HCT116 (cell line): ENCODE measurements around the gene SUCLG1. TPM values are rescaled to one million over a fixed set of nuclear protein-coding genes. Genes with fewer than 3 reads are reported as not detected.

Experiments
- ATAC-seq: fragments of 200-7000 bp; cut with Tn5 transposase; 2 replicates; pipeline ENCODE4 v1.9.1; 2020; ENCODE audit warnings: mild to moderate bottlenecking, moderate library complexity
- BruUV-seq: library from RNA; stranded (reverse); fragments of 400-500 nt; replicated peaks from 2 replicates; lab custom pipeline; 2021; lab: Mats Ljungman, UMichigan
- CTCF ChIA-PET: fragments of 300-600 bp; sonication (Branson Sonifier 250); formaldehyde crosslinking; loops from one replicate; lab custom pipeline; 2021; ENCODE audit warnings: antibody characterized with exemption; lab: Charles Lee
- POLR2A ChIA-PET: fragments of 300-600, 350-600 bp; sonication (Branson Sonifier 250); formaldehyde crosslinking; loops from one replicate; lab custom pipeline; 2021; ENCODE audit warnings: antibody characterized with exemption; lab: Charles Lee
- RAD21 ChIA-PET, 2 experiments: fragments of 300-600 bp; sonication (Branson Sonifier 250); formaldehyde crosslinking; loops; one replicate each; lab custom pipeline; 2023; ENCODE audit warnings: low total read pairs in 2 of 2; ENCODE audit not compliant: uncharacterized antibody in 2 of 2, unreplicated experiment in 2 of 2, low non-redundant PET in 1 of 2; lab: Charles Lee
- DNase-seq: peaks from one replicate; pipeline ENCODE4 v3.0.0-alpha.2; 2010; ENCODE audit warnings: low read depth, low spot score
- H2AFZ ChIP-seq: fragments of 200-600 bp; shearing (Covaris generic), sonication (generic); 2 replicates; pipeline ENCODE4 v1.6.1; 2017; ENCODE audit warnings: low read depth, mixed run types, mixed read lengths, antibody characterized with exemption, low read length; ENCODE audit not compliant: poor library complexity, severe bottlenecking
- H3K27ac ChIP-seq: 2 replicates; pipeline ENCODE4 v1.5.1; 2012; ENCODE audit warnings: low read depth, low read length
- H3K27me3 ChIP-seq: fragments of 200-600 bp; sonication (generic); 2 replicates; pipeline ENCODE4 v1.6.1; 2016; ENCODE audit warnings: mixed run types, low read length, mixed read lengths; ENCODE audit not compliant: insufficient read depth
- H3K36me3 ChIP-seq, 2 experiments: fragments of 200-500 bp in 1 of 2; fragments of 200-600 bp in 1 of 2; sonication (Bioruptor generic) in 1 of 2; sonication (generic) in 1 of 2; 2 replicates each; pipeline versions ENCODE4 v1.5.1 to v1.6.1; 2014 to 2016; ENCODE audit warnings: low read length in 2 of 2, inconsistent platforms in 1 of 2, mixed read lengths in 1 of 2, mixed run types in 1 of 2; ENCODE audit not compliant: insufficient read depth in 2 of 2, control insufficient read depth in 1 of 2
- H3K4me1 ChIP-seq, 2 experiments: fragments of 200-600 bp in 1 of 2; sonication (generic) in 1 of 2; 2 replicates each; pipeline versions ENCODE4 v1.5.1 to v1.6.1; 2012 to 2017; ENCODE audit warnings: low read length in 2 of 2, inconsistent platforms in 1 of 2, mild to moderate bottlenecking in 1 of 2, mixed read lengths in 1 of 2, mixed run types in 1 of 2, moderate library complexity in 1 of 2; ENCODE audit not compliant: insufficient read depth in 2 of 2, control insufficient read depth in 1 of 2
- H3K4me2 ChIP-seq: fragments of 200-600 bp; sonication (generic); 2 replicates; pipeline ENCODE4 v1.6.1; 2017; ENCODE audit warnings: mixed run types, low read length, mixed read lengths
- H3K4me3 ChIP-seq, 2 experiments: fragments of 200-600 bp in 1 of 2; sonication (generic) in 1 of 2; replicated peaks in 1 of 2; 2 replicates each; pipeline ENCODE4 v1.5.1; 2011 to 2016; ENCODE audit warnings: low read length in 2 of 2, control low read depth in 1 of 2, low read depth in 1 of 2, mild to moderate bottlenecking in 1 of 2, mixed read lengths in 1 of 2, mixed run types in 1 of 2
- H3K79me2 ChIP-seq: fragments of 200-600 bp; sonication (generic); 2 replicates; pipeline ENCODE4 v1.6.1; 2017; ENCODE audit warnings: mild to moderate bottlenecking, mixed run types, low read length, moderate library complexity, mixed read lengths; ENCODE audit not compliant: insufficient read depth
- H3K9ac ChIP-seq: fragments of 200-600 bp; sonication (generic); 2 replicates; pipeline ENCODE4 v1.6.1; 2016; ENCODE audit warnings: low read length, mixed read lengths
- H3K9me2 ChIP-seq: fragments of 200-600 bp; sonication (generic), shearing (Covaris generic); 2 replicates; pipeline ENCODE4 v1.6.1; 2017; ENCODE audit warnings: mixed run types, mild to moderate bottlenecking, moderate library complexity; ENCODE audit not compliant: insufficient read depth
- H3K9me3 ChIP-seq, 2 experiments: fragments of 200-500 bp in 1 of 2; fragments of 200-600 bp in 1 of 2; sonication (Bioruptor generic) in 1 of 2; sonication (generic) in 1 of 2; 2 replicates each; pipeline ENCODE4 v1.6.1; 2014 to 2017; ENCODE audit warnings: low read length in 2 of 2, mixed read lengths in 2 of 2, inconsistent platforms in 1 of 2, low read depth in 1 of 2, mild to moderate bottlenecking in 1 of 2, mixed run types in 1 of 2, moderate library complexity in 1 of 2; ENCODE audit not compliant: control insufficient read depth in 1 of 2, insufficient read depth in 1 of 2
- H4K20me1 ChIP-seq: fragments of 200-600 bp; sonication (generic), shearing (Covaris generic); 2 replicates; pipeline ENCODE4 v1.6.1; 2017; ENCODE audit warnings: mixed run types, mild to moderate bottlenecking, moderate library complexity; ENCODE audit not compliant: insufficient read depth
- CBX3 ChIP-seq: IDR thresholded peaks from 2 replicates; pipeline ENCODE4 v1.6.1; 2012; ENCODE audit warnings: low read depth
- EGR1 ChIP-seq: IDR thresholded peaks from 2 replicates; pipeline ENCODE4 v1.6.1; 2012; ENCODE audit warnings: low read depth
- FOSL1 ChIP-seq: IDR thresholded peaks from 2 replicates; pipeline ENCODE4 v1.6.1; 2012; ENCODE audit warnings: low read depth
- JUND ChIP-seq: IDR thresholded peaks from 2 replicates; pipeline ENCODE4 v1.6.1; 2012
- POLR2A ChIP-seq: IDR thresholded peaks from 2 replicates; pipeline ENCODE4 v1.7.0; 2011; ENCODE audit warnings: borderline replicate concordance; ENCODE audit not compliant: insufficient read depth, insufficient read length; ENCODE audit errors: extremely low read depth
- POLR2AphosphoS5 ChIP-seq: IDR thresholded peaks from 2 replicates; pipeline ENCODE4 v1.6.1; 2011; ENCODE audit warnings: mild to moderate bottlenecking, low read depth, low read length, moderate library complexity
- SIN3A ChIP-seq: IDR thresholded peaks from 2 replicates; pipeline ENCODE4 v1.6.1; 2012; ENCODE audit warnings: low read depth
- SP1 ChIP-seq: IDR thresholded peaks from 2 replicates; pipeline ENCODE4 v1.6.1; 2012; ENCODE audit warnings: low read depth
- TCF7L2 ChIP-seq: IDR thresholded peaks from 2 replicates; pipeline ENCODE4 v1.7.0; 2011; ENCODE audit warnings: borderline replicate concordance, inconsistent platforms; ENCODE audit not compliant: insufficient read depth, insufficient read length; ENCODE audit errors: extremely low read depth
- YY1 ChIP-seq: IDR thresholded peaks from 2 replicates; pipeline ENCODE4 v1.6.1; 2011; ENCODE audit warnings: low read length, low read depth, moderate library complexity, mild to moderate bottlenecking; ENCODE audit not compliant: insufficient replicate concordance; ENCODE audit errors: extremely low read depth
- ZFX ChIP-seq: fragments of 450-650 bp; IDR thresholded peaks from 2 replicates; pipeline ENCODE4 v1.6.1; 2017
- ZNF274 ChIP-seq: fragments of 200-500 bp; sonication (Bioruptor generic); IDR thresholded peaks from 2 replicates; pipeline ENCODE4 v1.6.1; 2014; ENCODE audit warnings: mild to moderate bottlenecking, low read depth, low read length, inconsistent platforms
- intact Hi-C: fragments of 100-400 bp; cut with micrococcal nuclease; formaldehyde crosslinking; loops from 2 replicates; pipeline ENCODE4 v1.10.0; 2022
- total RNA-seq: library from RNA; stranded (reverse); gene quantifications from one replicate; pipeline ENCODE4 v1.2.1, GENCODE V29; 2021; ENCODE audit not compliant: unreplicated experiment
- TF ChIP-seq, protein P1 (sequence below): IDR thresholded peaks from 2 replicates; pipeline ENCODE4 v1.6.1; 2012
- TF ChIP-seq, protein P2 (sequence below), 3 experiments: fragments of 200-600 bp in 1 of 3; sonication (generic) in 1 of 3; IDR thresholded peaks in 2 of 3; conservative IDR thresholded peaks in 1 of 3; 2 replicates each; pipeline ENCODE4 v1.5.1; 2012 to 2017; ENCODE audit warnings: low read depth in 2 of 3, low read length in 2 of 3, antibody characterized with exemption in 1 of 3, borderline replicate concordance in 1 of 3, control low read depth in 1 of 3, mild to moderate bottlenecking in 1 of 3, mixed read lengths in 1 of 3, mixed run types in 1 of 3, moderate library complexity in 1 of 3; ENCODE audit not compliant: insufficient read depth in 1 of 3
- TF ChIP-seq, protein P3 (sequence below): IDR thresholded peaks from 2 replicates; pipeline ENCODE4 v1.6.1; 2011; ENCODE audit warnings: mild to moderate bottlenecking, low read length, moderate library complexity; ENCODE audit not compliant: insufficient replicate concordance; ENCODE audit errors: extremely low read depth
- TF ChIP-seq, protein P4 (sequence below): IDR thresholded peaks from 2 replicates; pipeline ENCODE4 v1.6.1; 2012
- TF ChIP-seq, protein P5 (sequence below): IDR thresholded peaks from 2 replicates; pipeline ENCODE4 v1.6.1; 2012; ENCODE audit warnings: low read depth

Gene SUCLG1
- total RNA-seq, 1 experiment from 2014 or later: 56.3 TPM

DNA sequence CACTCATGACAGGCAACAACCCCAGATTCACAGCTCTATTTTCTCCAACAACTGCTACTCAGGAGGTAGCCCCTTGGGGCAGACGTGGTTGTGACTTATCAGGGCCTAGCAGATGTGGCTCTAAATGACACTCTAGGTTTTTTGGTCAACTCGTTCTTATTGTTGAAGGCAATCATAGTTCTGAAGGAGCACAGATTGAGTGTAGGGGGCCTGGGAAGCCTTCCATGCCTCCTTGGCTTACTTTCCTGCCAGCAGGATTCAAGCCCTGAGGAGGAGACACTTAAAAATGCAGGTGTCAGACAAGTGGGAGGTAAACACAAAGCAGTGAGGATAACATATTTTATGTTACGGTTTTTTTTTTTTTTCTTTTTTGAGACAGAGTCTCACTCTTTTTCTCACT lies 23.5 kb upstream of the SUCLG1 start (continued):
- TF ChIP-seq JUND (no peak), YY1 (no peak)

DNA sequence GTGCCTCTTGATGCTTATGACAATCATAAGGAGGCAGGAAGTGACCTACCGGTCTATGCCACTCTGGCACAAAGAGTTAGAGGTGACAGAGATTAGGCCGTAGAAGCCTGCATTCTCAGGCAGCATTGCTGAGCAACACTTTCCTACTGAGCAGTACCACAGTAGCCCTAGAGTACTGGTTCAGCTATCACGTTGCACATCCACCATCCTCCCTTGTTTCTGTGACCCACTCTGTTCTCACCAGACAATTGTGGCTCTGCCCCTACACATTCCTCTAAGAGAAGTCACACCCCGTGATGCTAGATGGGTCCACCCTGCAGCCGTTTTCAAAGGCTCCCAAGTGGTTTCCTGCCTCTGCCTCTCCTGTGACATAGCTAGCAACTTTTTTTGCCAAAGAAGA lies 22.6 kb upstream of the SUCLG1 start:
- H2AFZ ChIP-seq: no peak overlapping the region
- H3K9me3 ChIP-seq: peaks cover 4 to 10% of the 10 kb centered on the region in 2 experiments; a peak in 2 of 4 replicates
- intact Hi-C loops: no loop called here
- ATAC-seq (no peak), DNase-seq (no peak)
- H3K9ac ChIP-seq: no peak overlapping the region
- no TSS peak for BruUV-seq
- no peak overlapping the region for H3K27ac ChIP-seq
- CTCF ChIA-PET: no interaction called here
- H4K20me1 ChIP-seq: no peaks in the 10 kb centered on the region
- POLR2A ChIA-PET: no interaction called here
- H3K36me3 ChIP-seq: no peaks in the 10 kb centered on the region
- no peaks in the 10 kb centered on the region for H3K27me3 ChIP-seq
- TF ChIP-seq TCF7L2 (no peak), EGR1 (no peak), ZNF274 (no peak), JUND (no peak), SP1 (no peak), POLR2AphosphoS5 (no peak), CBX3 (no peak), SIN3A (no peak), ZFX (no peak), FOSL1 (no peak), POLR2A (no peak)
- TF ChIP-seq, protein P1, sequence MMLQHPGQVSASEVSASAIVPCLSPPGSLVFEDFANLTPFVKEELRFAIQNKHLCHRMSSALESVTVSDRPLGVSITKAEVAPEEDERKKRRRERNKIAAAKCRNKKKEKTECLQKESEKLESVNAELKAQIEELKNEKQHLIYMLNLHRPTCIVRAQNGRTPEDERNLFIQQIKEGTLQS: no peak
- TF ChIP-seq, protein P2, sequence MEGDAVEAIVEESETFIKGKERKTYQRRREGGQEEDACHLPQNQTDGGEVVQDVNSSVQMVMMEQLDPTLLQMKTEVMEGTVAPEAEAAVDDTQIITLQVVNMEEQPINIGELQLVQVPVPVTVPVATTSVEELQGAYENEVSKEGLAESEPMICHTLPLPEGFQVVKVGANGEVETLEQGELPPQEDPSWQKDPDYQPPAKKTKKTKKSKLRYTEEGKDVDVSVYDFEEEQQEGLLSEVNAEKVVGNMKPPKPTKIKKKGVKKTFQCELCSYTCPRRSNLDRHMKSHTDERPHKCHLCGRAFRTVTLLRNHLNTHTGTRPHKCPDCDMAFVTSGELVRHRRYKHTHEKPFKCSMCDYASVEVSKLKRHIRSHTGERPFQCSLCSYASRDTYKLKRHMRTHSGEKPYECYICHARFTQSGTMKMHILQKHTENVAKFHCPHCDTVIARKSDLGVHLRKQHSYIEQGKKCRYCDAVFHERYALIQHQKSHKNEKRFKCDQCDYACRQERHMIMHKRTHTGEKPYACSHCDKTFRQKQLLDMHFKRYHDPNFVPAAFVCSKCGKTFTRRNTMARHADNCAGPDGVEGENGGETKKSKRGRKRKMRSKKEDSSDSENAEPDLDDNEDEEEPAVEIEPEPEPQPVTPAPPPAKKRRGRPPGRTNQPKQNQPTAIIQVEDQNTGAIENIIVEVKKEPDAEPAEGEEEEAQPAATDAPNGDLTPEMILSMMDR (IDR thresholded peaks at IDR 0.05 in 2 of 3, conservative IDR thresholded peaks at IDR 0.05 in 1 of 3; ENCODE audit: borderline replicate concordance in 1 of 3, insufficient read depth in 1 of 3, low read depth in 2 of 3, low read length in 2 of 3): no peak
- TF ChIP-seq, protein P3, sequence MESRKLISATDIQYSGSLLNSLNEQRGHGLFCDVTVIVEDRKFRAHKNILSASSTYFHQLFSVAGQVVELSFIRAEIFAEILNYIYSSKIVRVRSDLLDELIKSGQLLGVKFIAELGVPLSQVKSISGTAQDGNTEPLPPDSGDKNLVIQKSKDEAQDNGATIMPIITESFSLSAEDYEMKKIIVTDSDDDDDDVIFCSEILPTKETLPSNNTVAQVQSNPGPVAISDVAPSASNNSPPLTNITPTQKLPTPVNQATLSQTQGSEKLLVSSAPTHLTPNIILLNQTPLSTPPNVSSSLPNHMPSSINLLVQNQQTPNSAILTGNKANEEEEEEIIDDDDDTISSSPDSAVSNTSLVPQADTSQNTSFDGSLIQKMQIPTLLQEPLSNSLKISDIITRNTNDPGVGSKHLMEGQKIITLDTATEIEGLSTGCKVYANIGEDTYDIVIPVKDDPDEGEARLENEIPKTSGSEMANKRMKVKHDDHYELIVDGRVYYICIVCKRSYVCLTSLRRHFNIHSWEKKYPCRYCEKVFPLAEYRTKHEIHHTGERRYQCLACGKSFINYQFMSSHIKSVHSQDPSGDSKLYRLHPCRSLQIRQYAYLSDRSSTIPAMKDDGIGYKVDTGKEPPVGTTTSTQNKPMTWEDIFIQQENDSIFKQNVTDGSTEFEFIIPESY: no peak
- TF ChIP-seq, protein P4, sequence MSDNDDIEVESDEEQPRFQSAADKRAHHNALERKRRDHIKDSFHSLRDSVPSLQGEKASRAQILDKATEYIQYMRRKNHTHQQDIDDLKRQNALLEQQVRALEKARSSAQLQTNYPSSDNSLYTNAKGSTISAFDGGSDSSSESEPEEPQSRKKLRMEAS: no peak
- TF ChIP-seq, protein P5, sequence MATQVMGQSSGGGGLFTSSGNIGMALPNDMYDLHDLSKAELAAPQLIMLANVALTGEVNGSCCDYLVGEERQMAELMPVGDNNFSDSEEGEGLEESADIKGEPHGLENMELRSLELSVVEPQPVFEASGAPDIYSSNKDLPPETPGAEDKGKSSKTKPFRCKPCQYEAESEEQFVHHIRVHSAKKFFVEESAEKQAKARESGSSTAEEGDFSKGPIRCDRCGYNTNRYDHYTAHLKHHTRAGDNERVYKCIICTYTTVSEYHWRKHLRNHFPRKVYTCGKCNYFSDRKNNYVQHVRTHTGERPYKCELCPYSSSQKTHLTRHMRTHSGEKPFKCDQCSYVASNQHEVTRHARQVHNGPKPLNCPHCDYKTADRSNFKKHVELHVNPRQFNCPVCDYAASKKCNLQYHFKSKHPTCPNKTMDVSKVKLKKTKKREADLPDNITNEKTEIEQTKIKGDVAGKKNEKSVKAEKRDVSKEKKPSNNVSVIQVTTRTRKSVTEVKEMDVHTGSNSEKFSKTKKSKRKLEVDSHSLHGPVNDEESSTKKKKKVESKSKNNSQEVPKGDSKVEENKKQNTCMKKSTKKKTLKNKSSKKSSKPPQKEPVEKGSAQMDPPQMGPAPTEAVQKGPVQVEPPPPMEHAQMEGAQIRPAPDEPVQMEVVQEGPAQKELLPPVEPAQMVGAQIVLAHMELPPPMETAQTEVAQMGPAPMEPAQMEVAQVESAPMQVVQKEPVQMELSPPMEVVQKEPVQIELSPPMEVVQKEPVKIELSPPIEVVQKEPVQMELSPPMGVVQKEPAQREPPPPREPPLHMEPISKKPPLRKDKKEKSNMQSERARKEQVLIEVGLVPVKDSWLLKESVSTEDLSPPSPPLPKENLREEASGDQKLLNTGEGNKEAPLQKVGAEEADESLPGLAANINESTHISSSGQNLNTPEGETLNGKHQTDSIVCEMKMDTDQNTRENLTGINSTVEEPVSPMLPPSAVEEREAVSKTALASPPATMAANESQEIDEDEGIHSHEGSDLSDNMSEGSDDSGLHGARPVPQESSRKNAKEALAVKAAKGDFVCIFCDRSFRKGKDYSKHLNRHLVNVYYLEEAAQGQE: no peak
- H3K4me2 ChIP-seq: no peak overlapping the region
- H3K4me1 ChIP-seq: no peaks in the 10 kb centered on the region; a peak in 1 of 4 replicates
- H3K79me2 ChIP-seq: no peaks in the 10 kb centered on the region
- RAD21 ChIA-PET: no interaction called here
- H3K4me3 ChIP-seq: no peak overlapping the region
- no peaks in the 10 kb centered on the region for H3K9me2 ChIP-seq
